Cardiac fibroblast (primary cell): Measurements from ENCODE around the gene PPM1B.

Experiments
- DNase-seq, 2 donors: peaks; one replicate each; pipeline versions ENCODE4 v3.0.0 to v3.0.0-alpha.2; 2010; ENCODE audit warnings: low read depth in 2 of 2
- H3K4me3 ChIP-seq, 2 donors: replicated peaks in 1 of 2; 1 replicate in 1 of 2; 2 replicates in 1 of 2; pipeline ENCODE4 v1.5.1; 2011; ENCODE audit warnings: low read depth in 2 of 2, low read length in 2 of 2, mild to moderate bottlenecking in 2 of 2, moderate library complexity in 1 of 2
- CTCF ChIP-seq: IDR thresholded peaks from one replicate; pipeline ENCODE4 v1.5.1; 2011; ENCODE audit warnings: low read depth, mild to moderate bottlenecking, low read length, inconsistent platforms

Gene PPM1B

GRCh38 chr2:44152865-44153669, 15.6 kb upstream of the PPM1B start:
- no peak for DNase-seq
- TF ChIP-seq CTCF, result no peak
- no peak overlapping the region for H3K4me3 ChIP-seq

- DNase-seq, result peak; percentile 40 to 65
- no peak for TF ChIP-seq CTCF
- H3K4me3 ChIP-seq, result no peak overlapping the region
Measured at GRCh38 chr2:44155666-44156446, 12.8 kb upstream of the PPM1B start.

DNA sequence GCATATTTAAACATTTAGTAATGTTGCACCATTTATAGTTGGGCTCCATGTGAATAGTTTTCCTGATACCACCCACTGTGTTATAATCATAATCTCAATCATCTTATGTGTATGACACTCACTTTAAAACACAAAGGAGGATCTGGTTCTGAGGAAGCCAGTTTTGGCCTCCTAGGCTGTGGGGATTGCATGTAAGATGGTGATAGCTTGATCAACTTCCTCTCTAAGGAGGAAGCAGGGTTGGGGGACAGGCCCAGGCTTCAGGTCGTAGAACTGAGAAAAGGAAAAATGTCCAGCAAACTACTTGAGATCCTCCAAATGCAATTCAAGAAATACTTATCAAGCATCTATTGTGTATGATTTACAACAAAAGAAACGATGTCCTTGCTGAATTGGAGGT, 4.9 kb upstream of the PPM1B start:
- no peak for TF ChIP-seq CTCF

GRCh38 chr2:44164617-44165016, 4.1 kb upstream of the PPM1B start:
- H3K4me3 ChIP-seq, result no peak overlapping the region
- TF ChIP-seq CTCF, result no peak
- no peak for DNase-seq

More for the DNA sequence above, 4.9 kb upstream of the PPM1B start:
- DNase-seq, result no peak
- H3K4me3 ChIP-seq, result no peak overlapping the region

DNA sequence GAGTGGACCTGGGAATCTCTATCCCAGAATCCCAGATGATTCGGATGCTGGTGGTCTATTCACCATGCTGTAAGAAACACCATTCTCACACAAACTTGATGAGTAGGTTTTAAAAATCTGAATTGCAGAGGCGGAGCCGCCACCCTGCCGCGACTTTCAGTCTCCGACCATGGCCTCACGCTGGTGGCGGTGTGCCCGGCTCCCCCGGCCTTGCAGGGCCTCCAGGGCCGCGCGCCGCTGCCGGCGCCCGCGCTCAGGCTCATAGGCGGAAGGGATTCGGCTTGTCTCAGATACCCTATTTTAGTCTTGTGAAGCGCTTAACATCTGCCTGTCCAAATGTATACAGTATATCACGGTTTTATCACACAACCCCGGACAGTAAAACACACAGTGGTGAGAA, 2.6 kb upstream of the PPM1B start:
- H3K4me3 ChIP-seq, result no peak overlapping the region
- no peak for TF ChIP-seq CTCF
- DNase-seq, result no peak

DNA sequence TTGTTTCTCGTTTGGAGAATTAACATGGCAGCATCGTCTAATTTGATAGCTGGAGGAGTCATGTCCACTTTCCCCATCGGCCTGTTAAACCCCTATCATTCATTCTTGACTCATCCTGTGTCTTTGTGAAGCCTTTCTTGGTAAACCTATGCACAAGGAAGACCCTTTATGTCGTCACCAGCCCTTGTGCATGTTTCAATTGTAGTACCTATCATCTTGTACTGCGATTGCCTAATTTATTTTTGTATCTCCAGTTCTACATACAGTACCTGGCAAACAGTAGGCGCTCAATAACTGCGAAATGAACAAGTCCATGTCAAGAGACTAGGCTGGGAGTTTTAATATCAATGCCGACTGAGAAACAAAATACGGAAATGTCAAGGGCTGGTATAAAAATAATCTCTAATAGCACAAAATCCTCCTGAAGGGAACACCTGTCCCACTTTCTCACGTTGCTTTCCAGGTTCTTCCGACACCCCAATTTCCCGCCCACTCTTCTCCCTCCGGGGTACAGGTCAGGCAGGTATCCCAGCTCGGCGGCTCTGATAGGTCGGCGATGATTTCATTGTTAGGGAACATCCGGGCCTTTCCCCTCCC, 1.3 kb upstream of the PPM1B start:
- H3K4me3 ChIP-seq, result peak overlapping the region; percentile 57 to 69
- TF ChIP-seq CTCF, result no peak
- no peak for DNase-seq
